ENCODE results near the gene CYB5R4.

DNA sequence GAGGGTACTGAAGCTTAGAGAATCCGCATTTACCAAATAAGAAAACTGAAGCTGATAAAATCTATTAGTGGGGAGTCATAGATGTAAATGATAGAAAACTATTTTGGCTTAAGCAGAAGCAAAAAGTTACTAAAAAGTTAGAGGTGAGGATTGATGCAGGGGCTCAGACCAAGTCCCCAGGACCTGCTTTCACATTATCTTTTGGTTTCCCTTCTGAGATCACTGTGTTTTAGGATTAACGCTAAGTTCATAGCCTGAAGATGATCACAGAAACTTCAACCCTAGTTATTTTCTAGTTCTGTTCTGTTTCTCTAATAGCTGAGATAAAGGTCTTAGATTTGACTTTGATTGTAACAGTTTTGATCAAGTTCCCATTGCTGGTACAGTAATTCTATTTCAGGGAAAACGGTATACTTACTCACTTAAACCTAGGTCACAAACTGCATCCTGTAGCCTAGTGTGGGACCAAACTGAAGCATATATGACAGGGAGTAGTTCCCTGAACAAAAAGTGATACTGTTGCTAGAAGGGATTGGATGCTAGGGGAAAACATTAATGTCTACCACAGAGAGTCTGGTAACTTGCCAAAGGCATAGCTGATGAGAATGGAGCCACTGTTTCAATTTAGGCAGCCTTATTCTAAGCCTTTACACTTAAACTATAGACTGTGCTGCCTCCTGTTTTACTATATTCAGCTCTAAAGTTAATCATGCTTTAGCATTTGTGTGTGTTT is 13.1 kb downstream of the CYB5R4 start:
- no peak for TF ChIP-seq EZH2 (IDR thresholded peaks at IDR 0.05; ENCODE audit: insufficient read depth, poor library complexity, severe bottlenecking)
- no peak for TF ChIP-seq EZH2phosphoT487 (IDR thresholded peaks at IDR 0.05; ENCODE audit: insufficient read depth, low read depth)
